ENCODE results near the gene FAM177A1. TPM values are rescaled to one million over a fixed set of nuclear protein-coding genes. Genes with fewer than 3 reads are reported as not detected.

The FAM177A1 gene, protein sequence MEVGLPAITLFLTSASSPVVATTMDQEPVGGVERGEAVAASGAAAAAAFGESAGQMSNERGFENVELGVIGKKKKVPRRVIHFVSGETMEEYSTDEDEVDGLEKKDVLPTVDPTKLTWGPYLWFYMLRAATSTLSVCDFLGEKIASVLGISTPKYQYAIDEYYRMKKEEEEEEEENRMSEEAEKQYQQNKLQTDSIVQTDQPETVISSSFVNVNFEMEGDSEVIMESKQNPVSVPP
- 35.1 TPM for total RNA-seq

DNA sequence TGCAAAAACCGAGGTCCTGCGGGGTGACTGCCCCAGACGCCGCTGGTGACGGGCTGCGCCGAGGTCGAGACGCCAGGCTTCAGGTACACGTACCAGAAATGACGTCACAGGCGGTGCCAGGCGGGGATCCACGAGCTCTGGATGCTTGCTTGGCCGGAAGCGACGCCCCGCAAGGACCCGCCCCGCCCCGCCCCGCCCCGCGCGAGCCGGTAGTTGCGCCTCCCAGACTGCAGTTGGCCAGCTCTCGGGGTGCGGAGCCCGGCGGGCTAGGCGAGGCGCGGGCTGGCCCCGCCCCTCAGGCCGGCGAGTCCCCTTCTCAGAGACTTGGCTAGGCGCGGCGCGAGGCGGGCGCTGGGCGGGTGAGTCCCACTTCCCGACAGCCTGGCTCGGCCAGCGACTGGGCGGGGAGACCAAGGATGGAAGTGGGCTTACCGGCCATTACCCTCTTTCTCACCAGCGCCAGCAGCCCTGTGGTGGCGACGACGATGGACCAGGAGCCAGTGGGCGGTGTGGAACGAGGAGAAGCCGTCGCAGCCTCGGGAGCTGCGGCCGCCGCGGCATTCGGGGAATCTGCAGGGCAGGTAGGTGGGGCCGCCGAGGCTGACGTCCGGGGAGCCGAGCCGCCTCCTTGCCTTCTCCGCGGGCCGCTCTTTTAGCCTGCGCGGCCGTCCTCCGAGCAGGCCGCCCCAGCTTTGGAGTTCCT lies at the start of gene FAM177A1:
Gene FAM177A1, plus strand, starts transcription at position 225 of the 703 bp plus-strand sequence. Its CDS starts 192 bp downstream, at position 417.
- H3K27me3 ChIP-seq: no peaks in the 10 kb centered on the region
- intact Hi-C loops (cut with DNase I): loop anchor here (1.0 to 10.0 kb wide), 8 partner anchors 64 to 779 kb away; partner anchors contain the start of genes BRMS1L, CFL2, NFKBIA and PRORP
- TF ChIP-seq, protein P1, sequence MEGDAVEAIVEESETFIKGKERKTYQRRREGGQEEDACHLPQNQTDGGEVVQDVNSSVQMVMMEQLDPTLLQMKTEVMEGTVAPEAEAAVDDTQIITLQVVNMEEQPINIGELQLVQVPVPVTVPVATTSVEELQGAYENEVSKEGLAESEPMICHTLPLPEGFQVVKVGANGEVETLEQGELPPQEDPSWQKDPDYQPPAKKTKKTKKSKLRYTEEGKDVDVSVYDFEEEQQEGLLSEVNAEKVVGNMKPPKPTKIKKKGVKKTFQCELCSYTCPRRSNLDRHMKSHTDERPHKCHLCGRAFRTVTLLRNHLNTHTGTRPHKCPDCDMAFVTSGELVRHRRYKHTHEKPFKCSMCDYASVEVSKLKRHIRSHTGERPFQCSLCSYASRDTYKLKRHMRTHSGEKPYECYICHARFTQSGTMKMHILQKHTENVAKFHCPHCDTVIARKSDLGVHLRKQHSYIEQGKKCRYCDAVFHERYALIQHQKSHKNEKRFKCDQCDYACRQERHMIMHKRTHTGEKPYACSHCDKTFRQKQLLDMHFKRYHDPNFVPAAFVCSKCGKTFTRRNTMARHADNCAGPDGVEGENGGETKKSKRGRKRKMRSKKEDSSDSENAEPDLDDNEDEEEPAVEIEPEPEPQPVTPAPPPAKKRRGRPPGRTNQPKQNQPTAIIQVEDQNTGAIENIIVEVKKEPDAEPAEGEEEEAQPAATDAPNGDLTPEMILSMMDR (IDR thresholded peaks at IDR 0.05): no peak
- H3K4me3 ChIP-seq: peak within 1 kb of the TSS; percentile 81 to 89
- peaks cover 0 to 14% of the 10 kb centered on the region in 2 donors for H3K4me1 ChIP-seq
- peak within 1 kb of the TSS; percentile 99 for H3K27ac ChIP-seq
- H3K9me3 ChIP-seq: no peaks in the 10 kb centered on the region
- no peaks in the 10 kb centered on the region for H3K36me3 ChIP-seq
- peak; percentile 97 to 100 for DNase-seq (ENCODE audit: low spot score in 2 of 2)

DNA sequence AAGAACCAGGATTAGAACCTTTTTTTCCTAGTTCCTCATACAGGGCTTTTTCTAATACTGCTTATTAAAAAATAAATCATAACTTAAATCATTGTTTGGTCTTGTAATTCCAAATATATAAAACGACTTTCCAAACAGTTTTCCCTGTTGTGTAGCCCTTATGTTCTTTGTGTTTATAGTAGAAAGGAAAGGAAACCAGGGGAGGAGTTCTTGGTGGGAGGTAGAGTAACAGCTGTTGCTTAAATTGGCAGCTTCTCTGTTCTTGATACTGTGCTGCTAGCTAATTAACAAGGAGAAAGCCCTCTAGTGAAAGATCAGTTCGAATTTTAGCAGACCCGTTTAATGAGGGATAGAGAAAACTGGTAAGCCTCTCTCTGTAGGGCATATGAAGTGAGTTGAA lies 48.3 kb upstream of the FAM177A1 start:
- TF ChIP-seq, protein P1 (IDR thresholded peaks at IDR 0.05): no peak
- no peak for DNase-seq (ENCODE audit: low spot score in 2 of 2)
- Histone ChIP-seq H3K4me1 (no peaks in the 10 kb centered on the region), H3K9me3 (no peaks in the 10 kb centered on the region), H3K4me3 (no peak overlapping the region), H3K36me3 (peaks cover 9 to 19% of the 10 kb centered on the region in 2 donors), H3K27me3 (no peaks in the 10 kb centered on the region), H3K27ac (no peak overlapping the region)
- intact Hi-C loops (cut with DNase I): no loop called here

DNA sequence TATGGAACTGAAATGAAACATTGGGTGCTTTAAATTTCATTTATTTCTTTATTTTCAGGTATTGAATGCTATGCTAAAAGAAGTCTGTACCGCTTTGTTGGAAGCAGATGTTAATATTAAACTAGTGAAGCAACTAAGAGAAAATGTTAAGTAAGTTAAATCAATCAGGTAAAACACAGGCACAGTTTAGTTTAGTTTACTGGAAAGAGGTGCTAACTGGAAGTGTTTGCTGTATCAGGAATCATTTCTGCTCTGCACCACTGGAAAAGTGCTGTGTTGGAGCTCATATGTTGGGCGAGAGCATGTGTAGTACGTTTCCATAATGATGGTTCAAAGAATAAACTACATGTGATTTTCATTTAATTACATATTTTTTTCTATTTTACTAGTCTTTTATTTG lies 46.6 kb upstream of the FAM177A1 start:
- intact Hi-C loops (cut with DNase I): no loop called here
- Histone ChIP-seq H3K27me3 (no peaks in the 10 kb centered on the region), H3K27ac (no peak overlapping the region), H3K4me1 (no peaks in the 10 kb centered on the region), H3K9me3 (no peaks in the 10 kb centered on the region), H3K4me3 (no peak overlapping the region), H3K36me3 (peaks cover 14 to 32% of the 10 kb centered on the region in 2 donors)
- TF ChIP-seq, protein P1 (IDR thresholded peaks at IDR 0.05): no peak
- no peak for DNase-seq (ENCODE audit: low spot score in 2 of 2)

DNA sequence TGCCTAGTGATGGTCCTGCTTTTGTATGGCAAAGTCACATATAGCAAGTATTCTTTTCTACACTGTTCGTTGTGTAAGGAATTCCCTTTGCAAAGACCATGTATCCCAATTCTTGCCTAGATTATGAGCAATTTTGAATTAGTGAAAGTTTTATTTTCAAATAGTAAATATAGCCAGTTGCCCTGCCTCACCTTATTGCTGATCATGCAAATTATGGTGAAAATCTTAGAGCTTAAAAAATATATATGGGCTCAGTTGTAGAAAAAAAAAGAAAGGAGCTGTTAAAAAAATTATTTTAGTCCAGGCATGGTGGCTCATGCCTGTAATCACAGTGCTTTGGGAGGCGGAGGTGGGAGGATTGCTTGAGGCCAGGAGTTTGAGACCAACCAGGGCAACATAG lies 44.5 kb upstream of the FAM177A1 start:
- Histone ChIP-seq H3K4me1 (no peaks in the 10 kb centered on the region), H3K27ac (no peak overlapping the region), H3K27me3 (no peaks in the 10 kb centered on the region), H3K36me3 (peaks cover 14 to 43% of the 10 kb centered on the region in 2 donors), H3K4me3 (no peak overlapping the region), H3K9me3 (no peaks in the 10 kb centered on the region)
- DNase-seq (ENCODE audit: low spot score in 2 of 2): no peak
- intact Hi-C loops (cut with DNase I): no loop called here
- TF ChIP-seq, protein P1 (IDR thresholded peaks at IDR 0.05): no peak

DNA sequence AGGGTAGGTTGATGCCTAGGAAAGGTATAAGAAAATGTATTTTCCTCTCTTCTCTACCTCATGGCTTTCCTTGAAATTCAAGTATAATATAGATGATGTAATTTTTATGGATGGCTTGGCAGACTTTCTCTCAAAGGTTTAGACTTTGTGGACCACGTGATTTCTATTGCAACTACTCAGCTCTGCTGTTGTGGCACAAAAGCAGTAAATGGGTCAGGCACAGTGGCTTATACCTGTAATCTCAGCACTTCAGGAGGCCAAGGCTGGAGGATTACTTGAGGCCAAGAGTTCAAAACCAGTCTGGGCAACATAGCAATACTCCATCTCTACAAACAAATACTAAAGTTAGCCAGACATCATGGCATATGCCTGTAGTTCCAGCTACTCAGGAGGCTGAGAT lies 41.2 kb upstream of the FAM177A1 start:
- no peak overlapping the region for H3K27ac ChIP-seq
- H3K27me3 ChIP-seq: no peaks in the 10 kb centered on the region
- no peak overlapping the region for H3K4me3 ChIP-seq
- peaks cover 20 to 64% of the 10 kb centered on the region in 2 donors for H3K36me3 ChIP-seq
- DNase-seq (ENCODE audit: low spot score in 2 of 2): no peak
- TF ChIP-seq, protein P1 (IDR thresholded peaks at IDR 0.05): no peak
- intact Hi-C loops (cut with DNase I): no loop called here
- H3K4me1 ChIP-seq: no peaks in the 10 kb centered on the region
- no peaks in the 10 kb centered on the region for H3K9me3 ChIP-seq
